ENCODE measurements around the gene GALNT9.

GALNT9 gene

GRCh38 chr12:132309596-132310086 lies 19.7 kb downstream of the GALNT9 start:
- no peaks in the 10 kb centered on the region for H3K27me3 ChIP-seq (ENCODE audit: low read depth, low read length)

GRCh38 chr12:132308853-132309595 lies 20.4 kb downstream of the GALNT9 start:
- Histone ChIP-seq H3K36me3 (replicated peaks; ENCODE audit: low read depth, low read length) (no peaks in the 10 kb centered on the region), H3K9ac (ENCODE audit: low read length) (no peak overlapping the region), H3K27me3 (ENCODE audit: low read depth, low read length) (no peaks in the 10 kb centered on the region), H2AFZ (ENCODE audit: low read depth, low read length) (no peak overlapping the region), H3K79me2 (ENCODE audit: low read length) (no peaks in the 10 kb centered on the region), H3K4me3 (ENCODE audit: low read length) (no peak overlapping the region), H4K20me1 (ENCODE audit: insufficient read depth, low read length) (no peaks in the 10 kb centered on the region), H3K4me2 (ENCODE audit: low read length) (no peak overlapping the region), H3K27ac (ENCODE audit: low read length) (no peak overlapping the region), H3K4me1 (ENCODE audit: low read length) (no peaks in the 10 kb centered on the region), H3K9me3 (ENCODE audit: insufficient read depth, low read length) (no peaks in the 10 kb centered on the region)
- no peak for TF ChIP-seq EZH2phosphoT487 (IDR thresholded peaks at IDR 0.05; ENCODE audit: low read depth)
- TF ChIP-seq CTCF (IDR thresholded peaks at IDR 0.05; ENCODE audit: low read depth, low read length), result no peak

More at GRCh38 chr12:132309596-132310086, 19.7 kb downstream of the GALNT9 start:
- TF ChIP-seq EZH2phosphoT487 (IDR thresholded peaks at IDR 0.05; ENCODE audit: low read depth), result no peak
- no peak for TF ChIP-seq CTCF (IDR thresholded peaks at IDR 0.05; ENCODE audit: low read depth, low read length)
- no peaks in the 10 kb centered on the region for H3K4me1 ChIP-seq (ENCODE audit: low read length)
- no peak overlapping the region for H3K9ac ChIP-seq (ENCODE audit: low read length)
- no peaks in the 10 kb centered on the region for H3K36me3 ChIP-seq (replicated peaks; ENCODE audit: low read depth, low read length)
- H3K79me2 ChIP-seq (ENCODE audit: low read length), result no peaks in the 10 kb centered on the region
- H3K4me3 ChIP-seq (ENCODE audit: low read length), result no peak overlapping the region
- no peak overlapping the region for H3K4me2 ChIP-seq (ENCODE audit: low read length)
- no peak overlapping the region for H3K27ac ChIP-seq (ENCODE audit: low read length)
- no peak overlapping the region for H2AFZ ChIP-seq (ENCODE audit: low read depth, low read length)
- no peaks in the 10 kb centered on the region for H3K9me3 ChIP-seq (ENCODE audit: insufficient read depth, low read length)
- H4K20me1 ChIP-seq (ENCODE audit: insufficient read depth, low read length), result no peaks in the 10 kb centered on the region

- Histone ChIP-seq H3K4me1 (ENCODE audit: low read length) (no peaks in the 10 kb centered on the region), H2AFZ (ENCODE audit: low read depth, low read length) (no peak overlapping the region), H3K27me3 (ENCODE audit: low read depth, low read length) (no peaks in the 10 kb centered on the region), H3K4me2 (ENCODE audit: low read length) (no peak overlapping the region), H4K20me1 (ENCODE audit: insufficient read depth, low read length) (no peaks in the 10 kb centered on the region), H3K9me3 (ENCODE audit: insufficient read depth, low read length) (no peaks in the 10 kb centered on the region), H3K36me3 (replicated peaks; ENCODE audit: low read depth, low read length) (no peaks in the 10 kb centered on the region), H3K27ac (ENCODE audit: low read length) (no peak overlapping the region), H3K79me2 (ENCODE audit: low read length) (no peaks in the 10 kb centered on the region), H3K9ac (ENCODE audit: low read length) (no peak overlapping the region), H3K4me3 (ENCODE audit: low read length) (no peak overlapping the region)
- TF ChIP-seq EZH2phosphoT487 (IDR thresholded peaks at IDR 0.05; ENCODE audit: low read depth) (no peak), CTCF (IDR thresholded peaks at IDR 0.05; ENCODE audit: low read depth, low read length) (no peak)
These were observed 21.2 kb downstream of the GALNT9 start for GRCh38 chr12:132307976-132308852.

GRCh38 chr12:132306885-132307191 lies 22.6 kb downstream of the GALNT9 start:
- no peaks in the 10 kb centered on the region for H4K20me1 ChIP-seq (ENCODE audit: insufficient read depth, low read length)
- H3K27me3 ChIP-seq (ENCODE audit: low read depth, low read length), result no peaks in the 10 kb centered on the region
- H3K36me3 ChIP-seq (replicated peaks; ENCODE audit: low read depth, low read length), result no peaks in the 10 kb centered on the region
- H3K9ac ChIP-seq (ENCODE audit: low read length), result no peak overlapping the region
- H3K4me1 ChIP-seq (ENCODE audit: low read length), result no peaks in the 10 kb centered on the region
- no peak overlapping the region for H2AFZ ChIP-seq (ENCODE audit: low read depth, low read length)
- TF ChIP-seq CTCF (IDR thresholded peaks at IDR 0.05; ENCODE audit: low read depth, low read length) (no peak), EZH2phosphoT487 (IDR thresholded peaks at IDR 0.05; ENCODE audit: low read depth) (no peak)
- no peak overlapping the region for H3K4me3 ChIP-seq (ENCODE audit: low read length)
- no peak overlapping the region for H3K4me2 ChIP-seq (ENCODE audit: low read length)
- no peak overlapping the region for H3K27ac ChIP-seq (ENCODE audit: low read length)
- H3K9me3 ChIP-seq (ENCODE audit: insufficient read depth, low read length), result no peaks in the 10 kb centered on the region
- no peaks in the 10 kb centered on the region for H3K79me2 ChIP-seq (ENCODE audit: low read length)

Measured in OCI-LY3 (cell line).